Erythroblast (primary cell): ENCODE results near the gene MESP2.

Source experiments
- GATA1 ChIP-seq: IDR thresholded peaks from 2 replicates; pipeline ENCODE4 v1.6.1; 2011; ENCODE audit warnings: low read depth, mild to moderate bottlenecking, control low read depth, low read length, moderate library complexity
- POLR2A ChIP-seq: IDR thresholded peaks from 2 replicates; pipeline ENCODE4 v1.6.1; 2011; ENCODE audit warnings: mild to moderate bottlenecking, low read length

- TF ChIP-seq POLR2A (no peak), GATA1 (no peak)
These were observed 24.4 kb upstream of the MESP2 start for GRCh38 chr15:89751748-89752147.
